GM10266 (cell line): Measurements from ENCODE around the gene PCSK2.

Source experiments
- DNase-seq: peaks from one replicate; pipeline ENCODE4 v3.0.0; 2012; ENCODE audit errors: extremely low spot score
- TF ChIP-seq, protein P1 (sequence below): IDR thresholded peaks from 2 replicates; pipeline ENCODE4 v1.5.1; 2012; ENCODE audit warnings: mild to moderate bottlenecking, low read depth; ENCODE audit not compliant: control insufficient read depth, insufficient read depth; ENCODE audit errors: missing control alignments

PCSK2 gene

DNA sequence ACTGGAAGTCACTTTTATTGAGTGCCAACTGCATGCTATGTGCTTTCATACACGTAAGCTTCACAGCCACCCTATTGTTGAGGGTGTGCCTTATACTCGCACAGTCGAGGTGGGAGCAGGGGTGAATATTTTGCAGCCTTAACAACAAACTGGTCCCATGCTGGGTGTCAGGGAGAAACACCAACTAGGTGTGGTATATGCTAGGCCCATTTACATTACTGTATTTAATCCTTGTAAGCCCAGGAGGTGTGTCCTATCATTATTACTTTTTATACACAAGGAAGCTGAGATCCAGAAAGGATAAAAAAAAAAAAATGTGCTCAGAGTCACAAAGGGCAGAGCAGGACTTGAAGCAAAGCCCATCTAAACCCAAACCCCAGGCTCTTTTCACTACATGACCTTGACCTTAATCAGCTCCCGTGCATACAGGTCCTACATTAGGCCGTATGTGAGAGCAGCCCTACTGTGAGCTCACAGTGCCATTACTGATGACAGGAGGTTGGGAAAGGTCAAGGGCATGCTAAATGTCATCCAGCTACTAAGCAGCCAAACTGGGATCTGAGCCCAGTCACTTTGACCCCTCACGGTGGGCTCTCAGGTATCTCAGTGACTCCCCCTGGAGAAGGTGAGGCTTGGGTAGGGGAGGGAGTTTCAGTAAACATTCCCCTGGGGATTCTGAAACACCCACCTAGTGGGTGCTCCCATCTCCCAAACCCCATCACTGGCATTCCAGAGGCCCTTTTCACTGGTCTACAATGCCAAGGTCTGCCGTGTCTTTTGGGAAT, 242.6 kb downstream of the PCSK2 start:
- DNase-seq, result no peak
- TF ChIP-seq, protein P1, sequence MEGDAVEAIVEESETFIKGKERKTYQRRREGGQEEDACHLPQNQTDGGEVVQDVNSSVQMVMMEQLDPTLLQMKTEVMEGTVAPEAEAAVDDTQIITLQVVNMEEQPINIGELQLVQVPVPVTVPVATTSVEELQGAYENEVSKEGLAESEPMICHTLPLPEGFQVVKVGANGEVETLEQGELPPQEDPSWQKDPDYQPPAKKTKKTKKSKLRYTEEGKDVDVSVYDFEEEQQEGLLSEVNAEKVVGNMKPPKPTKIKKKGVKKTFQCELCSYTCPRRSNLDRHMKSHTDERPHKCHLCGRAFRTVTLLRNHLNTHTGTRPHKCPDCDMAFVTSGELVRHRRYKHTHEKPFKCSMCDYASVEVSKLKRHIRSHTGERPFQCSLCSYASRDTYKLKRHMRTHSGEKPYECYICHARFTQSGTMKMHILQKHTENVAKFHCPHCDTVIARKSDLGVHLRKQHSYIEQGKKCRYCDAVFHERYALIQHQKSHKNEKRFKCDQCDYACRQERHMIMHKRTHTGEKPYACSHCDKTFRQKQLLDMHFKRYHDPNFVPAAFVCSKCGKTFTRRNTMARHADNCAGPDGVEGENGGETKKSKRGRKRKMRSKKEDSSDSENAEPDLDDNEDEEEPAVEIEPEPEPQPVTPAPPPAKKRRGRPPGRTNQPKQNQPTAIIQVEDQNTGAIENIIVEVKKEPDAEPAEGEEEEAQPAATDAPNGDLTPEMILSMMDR, result no peak

DNA sequence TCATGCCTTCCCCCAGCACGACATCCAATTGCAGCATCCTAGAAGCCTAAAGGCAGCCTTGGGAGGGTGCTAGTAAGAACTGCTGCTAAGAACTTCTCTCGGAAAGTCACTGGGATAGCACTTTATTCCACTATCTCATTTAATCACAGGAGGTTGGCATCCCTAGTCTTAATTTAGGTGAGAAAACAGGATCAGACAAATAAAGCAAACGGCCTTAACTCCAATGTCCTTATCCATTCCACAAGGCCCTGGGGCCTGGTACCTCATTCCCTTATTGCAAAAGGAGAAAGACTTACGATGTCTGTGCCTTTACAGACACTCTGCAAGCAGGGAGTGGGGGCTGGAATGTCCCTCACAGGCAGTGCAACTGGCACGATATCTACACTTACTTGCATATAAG, 243.7 kb downstream of the PCSK2 start:
- no peak for DNase-seq
- TF ChIP-seq, protein P1, result no peak

DNA sequence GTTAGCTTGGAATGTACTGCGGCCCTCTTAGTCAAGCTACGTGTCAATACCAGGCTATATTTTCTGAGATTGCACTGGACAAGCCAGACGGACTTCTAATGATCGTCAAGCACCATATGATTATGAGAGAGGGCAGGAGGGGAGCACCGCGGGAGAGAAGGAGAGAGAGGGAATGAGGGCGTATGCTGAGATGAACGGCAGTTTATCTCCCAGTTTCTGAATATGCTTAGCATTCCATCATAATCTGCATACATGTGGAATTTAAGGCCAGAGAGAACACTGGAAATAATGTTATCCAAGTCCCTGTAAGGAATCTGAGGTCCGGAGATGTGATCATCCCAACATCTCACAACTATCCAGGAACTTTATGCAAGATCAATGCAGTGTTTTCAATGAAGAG, 244.1 kb downstream of the PCSK2 start:
- TF ChIP-seq, protein P1, result no peak
- DNase-seq, result no peak

DNA sequence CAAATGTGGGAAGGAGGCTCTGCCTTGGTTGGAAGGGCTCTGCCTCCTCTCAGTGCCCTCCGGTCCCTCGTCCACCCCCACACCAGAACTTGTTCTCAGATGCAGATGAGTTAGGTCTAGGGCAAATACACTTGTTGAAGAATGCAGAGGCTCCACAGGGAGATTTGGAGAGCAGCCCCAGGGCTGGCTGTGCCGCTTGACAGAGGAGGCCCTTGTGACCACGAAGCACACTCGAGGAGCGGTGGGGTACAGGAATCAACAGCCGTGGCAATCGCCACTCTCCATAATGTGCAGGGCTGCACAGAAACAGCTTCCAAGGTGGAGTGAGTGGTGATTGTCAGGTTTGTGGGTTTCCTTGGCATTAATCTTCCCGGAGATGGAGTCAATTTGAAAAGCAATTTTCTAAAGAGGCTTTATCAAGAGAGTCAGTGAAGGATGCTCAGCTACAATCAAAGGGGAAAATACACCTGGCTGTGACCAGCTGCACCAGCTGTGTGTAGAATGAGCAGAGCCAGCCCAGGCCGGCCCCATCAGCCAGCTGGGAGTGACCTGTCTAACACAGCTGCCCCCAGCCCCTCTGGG, 244.9 kb downstream of the PCSK2 start:
- no peak for DNase-seq
- TF ChIP-seq, protein P1, result no peak

DNA sequence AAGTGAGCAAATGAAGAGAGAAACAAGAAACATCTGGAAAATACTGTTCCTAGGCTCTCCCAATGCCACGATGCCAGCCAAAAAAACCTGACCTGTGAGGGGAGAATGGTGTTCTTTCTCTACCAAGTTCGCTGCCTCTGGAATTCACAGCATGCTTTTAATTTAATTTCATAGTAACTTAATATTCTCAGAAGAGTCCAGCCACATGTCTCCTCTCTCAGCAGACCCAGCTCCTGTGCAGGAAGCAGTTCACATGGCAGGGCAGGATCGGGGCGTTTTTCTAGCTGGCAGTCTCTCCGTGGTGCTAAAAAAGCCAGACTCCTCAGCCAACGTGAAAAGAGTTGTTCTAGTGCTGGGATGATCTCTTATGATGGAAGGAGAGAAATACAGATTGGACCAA, 246.8 kb downstream of the PCSK2 start:
- DNase-seq, result no peak
- TF ChIP-seq, protein P1, result no peak

DNA sequence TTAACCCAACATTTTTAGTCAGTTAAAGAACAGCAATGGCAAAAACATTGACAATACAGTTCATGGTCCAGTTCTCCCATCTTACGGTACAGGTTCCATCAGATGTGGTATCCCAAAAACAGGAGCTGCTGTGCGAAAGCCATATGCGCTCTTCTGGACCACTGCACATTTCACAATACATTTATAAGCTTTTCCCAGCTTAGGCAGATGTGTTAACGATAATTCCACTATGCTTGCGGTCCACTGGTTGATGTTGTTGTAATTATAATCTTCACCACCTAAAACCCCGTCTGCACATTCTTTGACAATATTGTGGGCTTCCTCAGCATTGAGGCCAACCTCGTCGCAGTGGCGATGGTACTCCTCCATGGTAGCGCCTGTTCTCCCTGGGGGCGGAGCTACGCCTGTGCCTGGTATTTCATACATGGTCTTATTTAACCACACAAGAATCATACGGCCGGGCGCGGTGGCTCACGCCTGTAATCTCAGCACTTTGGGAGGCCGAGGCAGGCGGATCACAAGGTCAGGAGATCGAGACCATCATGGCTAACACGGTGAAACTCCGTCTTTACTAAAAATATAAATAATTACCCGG, 252.3 kb downstream of the PCSK2 start:
- TF ChIP-seq, protein P1, result no peak
- DNase-seq, result no peak

DNA sequence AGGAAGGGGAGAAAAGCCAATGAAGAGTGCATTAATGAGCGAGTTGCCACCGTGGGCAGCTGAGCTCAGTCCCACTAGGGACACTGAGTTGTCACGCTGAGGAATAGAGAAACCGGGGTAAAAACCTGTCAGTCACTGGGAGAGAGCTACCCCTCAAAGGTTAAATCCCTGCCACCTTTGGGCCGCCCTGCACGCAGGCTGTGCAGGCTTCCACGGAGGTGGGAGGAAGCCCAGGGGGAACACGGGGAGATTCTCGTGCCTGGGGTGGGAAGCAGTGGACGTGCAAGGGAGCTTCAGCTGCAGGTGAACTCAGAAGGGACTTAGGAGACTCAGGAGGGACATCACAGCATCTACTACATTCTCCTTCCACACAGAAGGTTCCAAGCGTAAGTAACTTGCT, 253.9 kb downstream of the PCSK2 start:
- TF ChIP-seq, protein P1, result no peak
- DNase-seq, result no peak
